Neural crest cell (in vitro differentiated cells): Measurements from ENCODE around the gene LENG9. TPM values are rescaled to one million over a fixed set of nuclear protein-coding genes. Genes with fewer than 3 reads are reported as not detected.

Source experiments
- DNase-seq: peaks from one replicate; pipeline ENCODE4 v3.0.0; 2021; ENCODE audit warnings: low read depth, mixed read lengths, low spot score
- H3K27ac Mint-ChIP-seq: one replicate; pipeline ENCODE4 v1.8.0; 2021; ENCODE audit warnings: mild to moderate bottlenecking, mixed read lengths; ENCODE audit not compliant: unreplicated experiment
- H3K27me3 Mint-ChIP-seq: 2 replicates; pipeline ENCODE4 v1.8.0; 2021; ENCODE audit warnings: low read depth, mild to moderate bottlenecking, mixed read lengths
- H3K36me3 Mint-ChIP-seq: 2 replicates; pipeline ENCODE4 v1.8.0; 2021; ENCODE audit warnings: low read depth, mild to moderate bottlenecking, mixed read lengths
- H3K4me1 Mint-ChIP-seq: 2 replicates; pipeline ENCODE4 v1.8.0; 2021; ENCODE audit warnings: mixed read lengths
- H3K4me3 Mint-ChIP-seq: one replicate; pipeline ENCODE4 v1.8.0; 2021; ENCODE audit warnings: mild to moderate bottlenecking, mixed read lengths
- H3K9me3 Mint-ChIP-seq: 2 replicates; pipeline ENCODE4 v1.8.0; 2021; ENCODE audit warnings: mixed read lengths
- total RNA-seq: library from RNA; stranded (reverse); gene quantifications from 2 replicates; pipeline ENCODE4 v1.2.1, GENCODE V29; 2021
- TF ChIP-seq, protein P1 (sequence below): fragments of 200-600 bp; sonication (generic); conservative IDR thresholded peaks from 2 replicates; pipeline ENCODE4 v1.5.0; 2021; ENCODE audit warnings: antibody characterized with exemption, mild to moderate bottlenecking

LENG9 gene
- total RNA-seq, 1 donor from 2014 or later, result 2.5 TPM

DNA sequence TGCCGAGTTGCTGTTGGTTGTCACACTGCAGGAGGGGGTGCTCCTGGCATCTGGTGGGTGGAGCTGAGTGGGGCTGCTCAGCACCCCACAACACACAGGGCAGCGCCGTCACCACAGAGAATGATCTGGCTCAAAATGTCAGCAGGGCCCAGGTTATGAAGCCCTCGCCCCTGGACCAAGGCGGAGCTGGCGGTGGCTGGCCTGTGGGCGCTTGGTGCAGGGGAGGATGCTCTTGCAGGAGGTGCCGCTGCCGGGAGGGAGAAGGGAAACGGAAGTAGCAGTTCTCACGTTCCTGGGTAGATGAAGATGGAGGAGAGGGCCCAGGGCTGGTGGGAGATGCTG, 28.7 kb downstream of the LENG9 start:
- peaks cover 62% of the 10 kb centered on the region for H3K4me1 Mint-ChIP-seq
- no peak for DNase-seq
- H3K4me3 Mint-ChIP-seq, result peak overlapping the region; percentile 79
- H3K9me3 Mint-ChIP-seq, result no peaks in the 10 kb centered on the region
- peaks cover 20% of the 10 kb centered on the region for H3K27me3 Mint-ChIP-seq
- peaks cover 7% of the 10 kb centered on the region for H3K36me3 Mint-ChIP-seq
- H3K27ac Mint-ChIP-seq, result peak overlapping the region; percentile 86
- TF ChIP-seq, protein P1, sequence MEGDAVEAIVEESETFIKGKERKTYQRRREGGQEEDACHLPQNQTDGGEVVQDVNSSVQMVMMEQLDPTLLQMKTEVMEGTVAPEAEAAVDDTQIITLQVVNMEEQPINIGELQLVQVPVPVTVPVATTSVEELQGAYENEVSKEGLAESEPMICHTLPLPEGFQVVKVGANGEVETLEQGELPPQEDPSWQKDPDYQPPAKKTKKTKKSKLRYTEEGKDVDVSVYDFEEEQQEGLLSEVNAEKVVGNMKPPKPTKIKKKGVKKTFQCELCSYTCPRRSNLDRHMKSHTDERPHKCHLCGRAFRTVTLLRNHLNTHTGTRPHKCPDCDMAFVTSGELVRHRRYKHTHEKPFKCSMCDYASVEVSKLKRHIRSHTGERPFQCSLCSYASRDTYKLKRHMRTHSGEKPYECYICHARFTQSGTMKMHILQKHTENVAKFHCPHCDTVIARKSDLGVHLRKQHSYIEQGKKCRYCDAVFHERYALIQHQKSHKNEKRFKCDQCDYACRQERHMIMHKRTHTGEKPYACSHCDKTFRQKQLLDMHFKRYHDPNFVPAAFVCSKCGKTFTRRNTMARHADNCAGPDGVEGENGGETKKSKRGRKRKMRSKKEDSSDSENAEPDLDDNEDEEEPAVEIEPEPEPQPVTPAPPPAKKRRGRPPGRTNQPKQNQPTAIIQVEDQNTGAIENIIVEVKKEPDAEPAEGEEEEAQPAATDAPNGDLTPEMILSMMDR, result no peak

DNA sequence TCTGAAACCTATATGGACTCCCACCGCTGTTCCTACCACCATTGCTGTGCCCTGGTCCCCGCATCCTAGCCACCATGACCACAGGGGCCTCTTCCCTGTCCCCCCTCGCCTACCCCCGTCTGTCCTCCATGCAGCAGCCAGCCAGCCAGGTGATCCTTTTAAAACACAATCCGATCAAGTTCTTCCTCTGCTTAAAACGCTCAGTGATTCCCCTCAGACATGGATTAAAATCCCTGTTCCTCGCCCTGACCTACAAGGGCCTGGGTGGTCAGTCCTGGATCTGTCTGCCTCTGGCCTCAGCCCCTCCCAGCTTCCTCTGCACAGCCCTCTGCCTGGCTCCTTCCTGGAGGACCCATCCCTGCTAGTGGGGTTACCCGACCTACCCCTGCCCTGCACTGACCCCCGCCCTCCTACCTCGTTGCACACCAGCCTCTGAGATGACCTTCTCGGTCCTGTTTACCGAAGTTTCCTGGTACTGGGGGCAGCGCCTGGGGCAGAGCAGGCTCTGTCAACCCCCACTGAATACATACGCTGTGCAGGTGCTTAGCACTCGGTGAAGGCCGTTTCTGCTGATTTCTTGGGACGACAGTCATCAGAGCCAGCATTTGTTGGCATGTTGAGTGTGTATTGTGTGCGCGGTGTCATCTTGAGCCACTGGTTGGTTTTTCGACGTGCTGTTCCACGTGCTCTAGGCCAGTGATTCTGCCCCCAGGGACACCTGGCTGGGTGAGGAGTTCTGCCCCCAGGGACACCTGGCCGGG, 29.3 kb downstream of the LENG9 start:
- no peak for DNase-seq
- Mint-ChIP-seq H3K4me3 (peak overlapping the region; percentile 75), H3K27me3 (peaks cover 19% of the 10 kb centered on the region), H3K4me1 (peaks cover 58% of the 10 kb centered on the region), H3K9me3 (no peaks in the 10 kb centered on the region), H3K36me3 (peaks cover 8% of the 10 kb centered on the region), H3K27ac (peak overlapping the region; percentile 86)
- TF ChIP-seq, protein P1, result no peak

DNA sequence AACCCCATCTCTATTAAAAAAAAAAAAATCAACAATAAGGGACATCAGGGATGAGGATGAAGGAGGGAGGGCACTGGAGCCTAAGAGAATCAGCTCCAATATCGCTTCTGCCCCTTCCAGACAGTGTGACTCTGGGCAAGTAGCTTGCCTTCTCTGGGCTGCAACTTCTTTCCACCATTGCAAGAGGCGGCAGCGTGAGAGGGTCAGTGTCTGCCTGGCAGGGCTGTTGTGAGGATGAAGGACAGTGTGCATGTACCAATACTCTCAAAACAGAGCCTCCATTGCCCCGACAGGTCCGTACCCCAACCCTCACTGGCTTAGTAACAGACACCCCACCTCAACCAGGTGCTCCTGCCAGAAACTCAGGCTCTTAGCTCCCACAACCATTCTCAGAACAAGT, 29.9 kb downstream of the LENG9 start:
- Mint-ChIP-seq H3K27ac (peak overlapping the region; percentile 39), H3K4me1 (peaks cover 52% of the 10 kb centered on the region), H3K27me3 (peaks cover 18% of the 10 kb centered on the region), H3K36me3 (peaks cover 9% of the 10 kb centered on the region), H3K9me3 (no peaks in the 10 kb centered on the region), H3K4me3 (peak overlapping the region; percentile 75)
- TF ChIP-seq, protein P1, result no peak
- DNase-seq, result no peak

GRCh38 chr19:54432144-54432738, 31.3 kb downstream of the LENG9 start:
- TF ChIP-seq, protein P1, result no peak
- Mint-ChIP-seq H3K36me3 (peaks cover 9% of the 10 kb centered on the region), H3K27ac (peak overlapping the region; percentile 62), H3K4me1 (peaks cover 42% of the 10 kb centered on the region), H3K4me3 (peak overlapping the region; percentile 62), H3K27me3 (peaks cover 18% of the 10 kb centered on the region), H3K9me3 (no peaks in the 10 kb centered on the region)
- no peak for DNase-seq

DNA sequence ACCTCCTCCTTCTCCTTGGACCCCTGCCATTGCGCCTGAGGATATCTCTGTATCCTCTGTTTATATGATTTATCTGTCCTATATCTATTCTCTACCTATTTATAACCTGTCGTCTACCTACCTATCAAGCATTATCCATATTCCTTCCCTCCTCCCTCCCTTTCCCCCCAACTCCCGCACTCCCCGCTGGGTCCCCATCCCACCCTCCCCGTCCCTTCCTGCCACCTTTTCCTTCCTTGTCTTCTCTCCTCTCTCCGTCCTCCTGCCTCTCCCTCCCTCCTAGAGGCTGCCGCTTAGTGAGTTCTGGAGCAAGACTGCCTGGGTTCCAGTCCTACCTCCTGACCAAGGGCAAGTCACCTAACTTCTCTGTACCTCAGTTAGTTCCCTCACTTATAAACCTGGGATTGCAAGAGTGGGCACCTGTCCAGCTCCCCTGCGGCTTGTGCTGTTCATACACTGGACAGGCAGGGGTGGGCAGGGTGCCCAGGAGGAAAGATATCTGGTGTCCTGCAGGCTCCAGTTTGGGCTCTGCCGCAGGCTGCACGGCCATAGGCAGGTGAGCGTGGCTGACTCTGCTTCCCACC, 32.2 kb downstream of the LENG9 start:
- Mint-ChIP-seq H3K4me1 (peaks cover 40% of the 10 kb centered on the region), H3K27ac (no peak overlapping the region), H3K4me3 (peak overlapping the region; percentile 84), H3K36me3 (peaks cover 11% of the 10 kb centered on the region), H3K9me3 (no peaks in the 10 kb centered on the region), H3K27me3 (peaks cover 12% of the 10 kb centered on the region)
- TF ChIP-seq, protein P1, result peak; percentile 8
- no peak for DNase-seq
